ENCODE results near the gene TFDP1. TPM values are rescaled to one million over a fixed set of nuclear protein-coding genes. Genes with fewer than 3 reads are reported as not detected.
"Not testable (repeated sequence)": the region's sequence is repeated elsewhere in the genome, so short reads cannot be mapped to it uniquely, and the experiment has no call there.

TFDP1 gene
- total RNA-seq, 1 donor from 2014 or later, result 30.8 TPM

GRCh38 chr13:113621498-113621897, 36.9 kb downstream of the TFDP1 start:
- not testable (repeated sequence) for H3K4me3 ChIP-seq (ENCODE audit: low read length in 3 of 3); H3K4me1 ChIP-seq (ENCODE audit: control insufficient read depth in 3 of 3, insufficient read depth in 3 of 3, low read length in 3 of 3); H3K27me3 ChIP-seq (ENCODE audit: control insufficient read depth in 3 of 3, insufficient read depth in 3 of 3, low read length in 3 of 3); H3K9ac ChIP-seq (ENCODE audit: low read depth in 1 of 3, low read length in 3 of 3); H3K36me3 ChIP-seq (ENCODE audit: control insufficient read depth in 3 of 3, insufficient read depth in 3 of 3, low read length in 3 of 3); H3K27ac ChIP-seq (ENCODE audit: low read depth, low read length); H3K9me3 ChIP-seq (ENCODE audit: control insufficient read depth in 3 of 3, low read length in 3 of 3)

- not testable (repeated sequence) for H3K36me3 ChIP-seq (ENCODE audit: control insufficient read depth in 3 of 3, insufficient read depth in 3 of 3, low read length in 3 of 3); H3K9ac ChIP-seq (ENCODE audit: low read depth in 1 of 3, low read length in 3 of 3); H3K27ac ChIP-seq (ENCODE audit: low read depth, low read length); H3K27me3 ChIP-seq (ENCODE audit: control insufficient read depth in 3 of 3, insufficient read depth in 3 of 3, low read length in 3 of 3); H3K4me3 ChIP-seq (ENCODE audit: low read length in 3 of 3); H3K9me3 ChIP-seq (ENCODE audit: control insufficient read depth in 3 of 3, low read length in 3 of 3); H3K4me1 ChIP-seq (ENCODE audit: control insufficient read depth in 3 of 3, insufficient read depth in 3 of 3, low read length in 3 of 3)
These were observed 37.5 kb downstream of the TFDP1 start for GRCh38 chr13:113621986-113622550.

- no peaks in the 10 kb centered on the region for H3K4me1 ChIP-seq (ENCODE audit: control insufficient read depth in 3 of 3, insufficient read depth in 3 of 3, low read length in 3 of 3)
- H3K4me3 ChIP-seq (ENCODE audit: low read length in 3 of 3), result no peak overlapping the region
- H3K9ac ChIP-seq (ENCODE audit: low read depth in 1 of 3, low read length in 3 of 3), result no peak overlapping the region
- H3K9me3 ChIP-seq (ENCODE audit: control insufficient read depth in 3 of 3, low read length in 3 of 3), result no peaks in the 10 kb centered on the region
- H3K27me3 ChIP-seq (ENCODE audit: control insufficient read depth in 3 of 3, insufficient read depth in 3 of 3, low read length in 3 of 3), result no peaks in the 10 kb centered on the region
- H3K36me3 ChIP-seq (ENCODE audit: control insufficient read depth in 3 of 3, insufficient read depth in 3 of 3, low read length in 3 of 3), result peaks cover 6 to 10% (median 8%) of the 10 kb centered on the region in 3 donors
- no peak overlapping the region for H3K27ac ChIP-seq (ENCODE audit: low read depth, low read length)
These were observed 38.4 kb downstream of the TFDP1 start for GRCh38 chr13:113622791-113623490.

DNA sequence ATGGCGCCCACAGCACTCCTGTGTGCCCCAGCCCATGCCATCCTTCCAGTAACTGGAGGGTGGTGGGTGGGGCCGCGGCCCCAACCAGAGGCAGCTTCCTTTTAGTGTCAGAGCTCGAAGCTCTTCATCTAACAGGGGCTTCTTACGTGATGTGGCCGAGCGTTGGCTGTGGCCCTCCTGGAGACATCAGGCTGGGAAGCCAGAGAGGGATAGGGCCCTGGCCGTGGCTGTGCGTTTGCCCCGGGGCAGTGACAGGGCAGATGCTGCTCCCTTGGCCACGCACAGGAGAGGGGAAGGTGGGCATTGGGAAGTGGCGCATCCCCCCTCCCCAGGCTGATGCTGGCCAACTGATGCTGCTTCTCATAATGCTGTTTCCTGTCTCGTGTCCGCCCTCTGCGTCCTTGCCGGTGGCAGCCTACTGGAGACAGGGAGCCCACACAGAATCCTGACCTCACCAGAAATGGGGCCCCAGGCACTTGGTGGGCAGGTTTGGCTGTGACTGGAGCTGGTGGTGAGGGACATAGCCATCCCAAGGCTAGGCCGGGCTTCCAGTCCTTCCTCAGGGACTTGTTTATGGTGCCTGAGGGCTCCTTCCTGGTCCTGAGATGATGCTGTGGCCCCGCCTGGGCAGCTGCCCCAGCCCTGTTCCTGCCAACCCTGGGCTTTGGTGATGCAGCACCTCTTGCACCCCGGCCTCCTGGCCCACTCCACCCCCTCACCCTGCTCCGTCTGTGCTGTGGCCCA, 39.1 kb downstream of the TFDP1 start:
- Histone ChIP-seq H3K4me1 (ENCODE audit: control insufficient read depth in 3 of 3, insufficient read depth in 3 of 3, low read length in 3 of 3) (no peaks in the 10 kb centered on the region), H3K4me3 (ENCODE audit: low read length in 3 of 3) (no peak overlapping the region), H3K36me3 (ENCODE audit: control insufficient read depth in 3 of 3, insufficient read depth in 3 of 3, low read length in 3 of 3) (peaks cover 6 to 10% (median 8%) of the 10 kb centered on the region in 3 donors), H3K27ac (ENCODE audit: low read depth, low read length) (no peak overlapping the region), H3K9me3 (ENCODE audit: control insufficient read depth in 3 of 3, low read length in 3 of 3) (no peaks in the 10 kb centered on the region), H3K27me3 (ENCODE audit: control insufficient read depth in 3 of 3, insufficient read depth in 3 of 3, low read length in 3 of 3) (no peaks in the 10 kb centered on the region), H3K9ac (ENCODE audit: low read depth in 1 of 3, low read length in 3 of 3) (no peak overlapping the region)

- Histone ChIP-seq H3K4me3 (ENCODE audit: low read length in 3 of 3) (no peak overlapping the region), H3K27me3 (ENCODE audit: control insufficient read depth in 3 of 3, insufficient read depth in 3 of 3, low read length in 3 of 3) (no peaks in the 10 kb centered on the region), H3K9me3 (ENCODE audit: control insufficient read depth in 3 of 3, low read length in 3 of 3) (no peaks in the 10 kb centered on the region), H3K9ac (ENCODE audit: low read depth in 1 of 3, low read length in 3 of 3) (no peak overlapping the region), H3K36me3 (ENCODE audit: control insufficient read depth in 3 of 3, insufficient read depth in 3 of 3, low read length in 3 of 3) (peaks cover 6 to 10% (median 8%) of the 10 kb centered on the region in 3 donors), H3K4me1 (ENCODE audit: control insufficient read depth in 3 of 3, insufficient read depth in 3 of 3, low read length in 3 of 3) (no peaks in the 10 kb centered on the region), H3K27ac (ENCODE audit: low read depth, low read length) (no peak overlapping the region)
These were observed 39.7 kb downstream of the TFDP1 start for GRCh38 chr13:113624235-113624587.

DNA sequence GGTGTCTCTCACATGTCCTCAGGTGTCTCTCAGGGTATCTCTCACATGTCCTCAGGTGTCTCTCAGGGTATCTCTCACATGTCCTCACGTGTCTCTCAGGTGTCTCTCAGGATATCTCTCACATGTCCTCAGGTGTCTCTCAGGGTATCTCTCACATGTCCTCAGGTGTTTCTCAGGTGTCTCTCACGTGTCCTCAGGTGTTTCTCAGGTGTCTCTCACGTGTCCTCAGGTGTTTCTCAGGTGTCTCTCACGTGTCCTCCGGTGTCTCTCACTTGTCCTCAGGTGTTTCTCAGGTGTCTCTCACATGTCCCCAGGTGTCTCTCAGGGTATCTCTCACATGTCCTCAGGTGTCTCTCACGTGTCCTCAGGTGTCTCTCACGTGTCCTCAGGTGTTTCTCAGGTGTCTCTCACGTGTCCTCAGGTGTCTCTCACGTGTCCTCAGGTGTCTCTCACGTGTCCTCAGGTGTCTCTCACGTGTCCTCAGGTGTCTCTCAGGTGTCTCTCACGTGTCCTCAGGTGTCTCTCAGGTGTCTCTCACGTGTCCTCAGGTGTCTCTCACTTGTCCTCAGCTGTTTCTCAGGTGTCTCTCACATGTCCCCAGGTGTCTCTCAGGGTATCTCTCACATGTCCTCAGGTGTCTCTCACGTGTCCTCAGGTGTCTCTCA, 40.2 kb downstream of the TFDP1 start:
- H3K9ac ChIP-seq (ENCODE audit: low read depth in 1 of 3, low read length in 3 of 3); H3K9me3 ChIP-seq (ENCODE audit: control insufficient read depth in 3 of 3, low read length in 3 of 3); H3K4me3 ChIP-seq (ENCODE audit: low read length in 3 of 3); H3K4me1 ChIP-seq (ENCODE audit: control insufficient read depth in 3 of 3, insufficient read depth in 3 of 3, low read length in 3 of 3); H3K27ac ChIP-seq (ENCODE audit: low read depth, low read length); H3K27me3 ChIP-seq (ENCODE audit: control insufficient read depth in 3 of 3, insufficient read depth in 3 of 3, low read length in 3 of 3): not testable (repeated sequence)
- H3K36me3 ChIP-seq (ENCODE audit: control insufficient read depth in 3 of 3, insufficient read depth in 3 of 3, low read length in 3 of 3), result peaks cover 6 to 13% (median 8%) of the 10 kb centered on the region in 3 donors

DNA sequence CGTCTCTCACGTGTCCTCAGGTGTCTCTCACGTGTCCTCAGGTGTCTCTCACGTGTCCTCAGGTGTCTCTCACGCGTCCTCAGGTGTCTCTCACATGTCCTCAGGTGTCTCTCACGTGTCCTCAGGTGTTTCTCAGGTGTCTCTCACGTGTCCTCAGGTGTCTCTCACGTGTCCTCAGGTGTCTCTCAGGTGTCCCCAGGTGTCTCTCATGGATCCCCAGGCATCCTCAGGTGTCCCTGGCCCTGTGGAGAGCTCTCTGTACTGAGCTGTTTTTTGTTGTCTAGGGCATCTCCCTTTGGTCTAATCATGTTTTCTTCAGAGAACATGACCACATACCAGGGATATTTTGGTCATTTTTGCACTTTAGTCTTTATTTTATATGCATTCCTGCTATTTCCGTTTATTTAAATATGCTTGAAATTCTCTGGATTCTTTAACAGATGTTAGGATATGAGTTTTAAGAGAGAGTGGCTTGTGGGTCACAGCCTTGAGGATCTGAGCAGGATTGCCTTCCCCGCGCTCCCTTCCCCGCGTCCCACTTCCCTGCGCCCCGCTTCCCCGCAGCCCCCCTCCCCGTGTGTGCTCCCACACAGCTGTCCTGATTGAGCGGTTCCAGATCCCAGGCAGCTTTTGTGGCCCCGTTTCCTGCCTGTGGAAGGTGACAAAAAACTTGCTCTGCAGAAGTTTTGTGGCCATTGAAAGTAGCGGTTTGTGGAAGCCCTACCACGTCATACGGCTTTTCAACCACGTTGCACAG, 41.6 kb downstream of the TFDP1 start:
- Histone ChIP-seq H3K9ac (ENCODE audit: low read depth in 1 of 3, low read length in 3 of 3) (no peak overlapping the region), H3K27me3 (ENCODE audit: control insufficient read depth in 3 of 3, insufficient read depth in 3 of 3, low read length in 3 of 3) (no peaks in the 10 kb centered on the region), H3K27ac (ENCODE audit: low read depth, low read length) (no peak overlapping the region), H3K9me3 (ENCODE audit: control insufficient read depth in 3 of 3, low read length in 3 of 3) (no peaks in the 10 kb centered on the region), H3K4me1 (ENCODE audit: control insufficient read depth in 3 of 3, insufficient read depth in 3 of 3, low read length in 3 of 3) (no peaks in the 10 kb centered on the region), H3K36me3 (ENCODE audit: control insufficient read depth in 3 of 3, insufficient read depth in 3 of 3, low read length in 3 of 3) (peaks cover 6 to 15% (median 8%) of the 10 kb centered on the region in 3 donors), H3K4me3 (ENCODE audit: low read length in 3 of 3) (no peak overlapping the region)

DNA sequence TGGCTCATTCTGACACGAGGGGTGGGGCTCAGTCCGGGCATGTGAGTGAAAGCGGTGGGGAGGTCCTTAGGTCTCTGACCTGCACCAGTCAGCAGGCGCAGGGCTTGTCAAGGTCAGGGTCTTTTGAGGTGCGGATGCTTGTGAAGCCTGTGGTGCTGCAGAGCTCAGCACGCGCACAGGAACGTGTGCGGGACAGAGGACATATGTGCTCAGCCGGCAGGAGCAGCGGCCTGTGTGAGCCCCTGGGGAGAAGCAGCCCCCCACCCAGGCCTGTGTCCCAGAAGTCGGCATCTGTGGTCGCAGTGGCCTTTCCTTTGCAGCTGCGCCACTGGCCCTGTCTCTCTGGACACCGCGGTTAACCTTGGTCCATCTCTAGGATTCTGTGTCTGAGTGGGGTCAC, 42.6 kb downstream of the TFDP1 start:
- Histone ChIP-seq H3K9ac (ENCODE audit: low read depth in 1 of 3, low read length in 3 of 3) (no peak overlapping the region), H3K4me3 (ENCODE audit: low read length in 3 of 3) (no peak overlapping the region), H3K27me3 (ENCODE audit: control insufficient read depth in 3 of 3, insufficient read depth in 3 of 3, low read length in 3 of 3) (no peaks in the 10 kb centered on the region), H3K36me3 (ENCODE audit: control insufficient read depth in 3 of 3, insufficient read depth in 3 of 3, low read length in 3 of 3) (peaks cover 8 to 17% (median 13%) of the 10 kb centered on the region in 3 donors), H3K9me3 (ENCODE audit: control insufficient read depth in 3 of 3, low read length in 3 of 3) (no peaks in the 10 kb centered on the region), H3K27ac (ENCODE audit: low read depth, low read length) (no peak overlapping the region), H3K4me1 (ENCODE audit: control insufficient read depth in 3 of 3, insufficient read depth in 3 of 3, low read length in 3 of 3) (no peaks in the 10 kb centered on the region)

DNA sequence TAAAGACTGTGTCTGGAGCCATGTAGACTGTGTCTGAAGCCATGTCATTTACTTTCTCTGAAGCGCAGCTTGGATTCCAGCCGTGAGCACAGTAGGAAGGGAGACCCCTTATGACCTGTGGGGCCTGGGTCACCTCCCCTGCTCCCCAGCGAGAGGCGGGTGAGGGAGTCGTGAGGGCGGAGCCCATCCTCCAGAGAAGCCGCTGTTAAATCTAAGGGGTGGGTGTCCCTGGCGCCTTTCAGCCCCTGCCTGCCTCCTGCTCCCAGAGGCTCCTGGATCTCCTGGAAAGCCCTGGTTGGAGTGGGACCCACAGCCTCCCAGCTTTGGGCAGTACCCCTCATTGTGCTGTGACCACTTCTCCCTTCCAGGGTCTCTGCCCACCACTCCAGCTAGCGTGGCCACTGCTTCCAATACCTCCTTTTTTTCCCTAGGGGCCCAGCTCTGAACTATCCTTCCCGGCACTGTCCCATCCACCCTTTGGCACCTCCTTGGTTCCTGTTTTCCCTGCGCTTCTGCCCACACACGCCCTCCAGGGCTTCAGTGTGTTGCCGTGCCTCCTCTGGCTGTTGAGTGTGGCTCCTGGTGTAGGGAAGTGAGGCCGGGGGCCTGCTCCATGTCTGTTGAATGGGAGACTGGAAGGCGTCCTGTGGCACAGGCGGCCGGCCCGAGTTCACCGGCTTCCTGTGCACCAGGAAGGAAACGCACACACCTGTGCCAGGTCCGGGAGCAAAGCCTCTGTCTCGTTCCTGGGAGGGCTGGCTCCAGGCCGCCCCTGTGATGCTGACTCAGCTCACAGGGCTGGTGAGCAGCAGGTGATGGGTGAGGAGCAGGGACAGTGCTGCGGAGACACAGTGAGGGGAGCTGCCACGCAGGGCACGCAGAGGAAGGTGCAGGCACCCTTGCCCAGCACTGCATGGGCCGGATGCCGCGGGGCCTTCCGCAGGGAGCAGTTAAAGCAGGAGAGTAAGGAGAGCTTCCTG, 44.0 kb downstream of the TFDP1 start:
- H3K36me3 ChIP-seq (ENCODE audit: control insufficient read depth in 3 of 3, insufficient read depth in 3 of 3, low read length in 3 of 3), result peaks cover 10 to 20% (median 15%) of the 10 kb centered on the region in 3 donors
- H3K9me3 ChIP-seq (ENCODE audit: control insufficient read depth in 3 of 3, low read length in 3 of 3), result no peaks in the 10 kb centered on the region
- H3K9ac ChIP-seq (ENCODE audit: low read depth in 1 of 3, low read length in 3 of 3), result no peak overlapping the region
- H3K27ac ChIP-seq (ENCODE audit: low read depth, low read length), result no peak overlapping the region
- no peak overlapping the region for H3K4me3 ChIP-seq (ENCODE audit: low read length in 3 of 3)
- H3K4me1 ChIP-seq (ENCODE audit: control insufficient read depth in 3 of 3, insufficient read depth in 3 of 3, low read length in 3 of 3), result no peaks in the 10 kb centered on the region
- H3K27me3 ChIP-seq (ENCODE audit: control insufficient read depth in 3 of 3, insufficient read depth in 3 of 3, low read length in 3 of 3), result no peaks in the 10 kb centered on the region
